Ramos (cell line): Measurements from ENCODE around the gene PRKCSH.
"Not testable (repeated sequence)": the region's sequence is repeated elsewhere in the genome, so short reads cannot be mapped to it uniquely, and the experiment has no call there.

Source experiments
- in situ Hi-C: fragments of 300-500 bp; cut with MboI; formaldehyde crosslinking; loops from one replicate; pipeline ENCODE4 v1.14.3; 2022; ENCODE audit warnings: low sequenced_read_pairs; ENCODE audit not compliant: unreplicated experiment

The PRKCSH gene

DNA sequence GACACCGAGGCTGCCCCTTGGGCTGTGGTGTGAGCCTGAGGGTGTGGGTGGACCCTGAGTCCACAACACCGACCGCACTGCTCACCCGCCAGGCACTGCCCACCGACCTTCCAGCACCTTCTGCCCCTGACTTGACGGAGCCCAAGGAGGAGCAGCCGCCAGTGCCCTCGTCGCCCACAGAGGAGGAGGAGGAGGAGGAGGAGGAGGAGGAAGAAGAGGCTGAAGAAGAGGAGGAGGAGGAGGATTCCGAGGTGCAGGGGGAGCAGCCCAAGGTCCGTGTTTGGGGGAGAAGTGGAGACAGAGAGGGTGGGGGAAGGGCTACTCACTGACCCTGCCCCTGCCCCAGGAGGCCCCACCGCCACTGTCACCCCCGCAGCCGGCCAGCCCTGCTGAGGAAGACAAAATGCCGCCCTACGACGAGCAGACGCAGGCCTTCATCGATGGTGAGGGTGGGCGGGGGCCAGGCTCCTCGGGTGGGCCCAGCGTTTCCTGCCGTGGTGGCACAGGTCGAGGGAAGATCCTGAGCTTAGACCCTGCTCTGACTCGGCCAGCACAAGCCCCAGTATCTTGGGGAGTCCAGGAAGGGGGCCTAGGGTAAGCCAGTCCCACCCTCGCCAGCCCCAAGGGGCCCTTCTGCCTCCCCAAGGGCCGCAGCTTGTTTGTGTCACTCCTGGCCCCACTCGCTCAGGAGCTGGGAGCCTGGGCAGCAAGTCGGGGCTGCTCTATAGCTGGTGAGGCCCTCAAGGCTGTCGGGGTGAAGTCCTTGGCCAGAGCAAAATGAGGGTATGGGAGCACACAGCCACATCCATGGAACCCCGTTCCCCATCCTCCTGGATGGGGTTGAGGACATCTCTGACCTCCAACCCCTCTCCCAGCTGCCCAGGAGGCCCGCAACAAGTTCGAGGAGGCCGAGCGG lies 12.2 kb downstream of the PRKCSH start:
- in situ Hi-C loops, result loop anchor here (10.0 kb wide), 1 partner anchor 153 kb away; the partner anchor contains the start of gene TSPAN16

DNA sequence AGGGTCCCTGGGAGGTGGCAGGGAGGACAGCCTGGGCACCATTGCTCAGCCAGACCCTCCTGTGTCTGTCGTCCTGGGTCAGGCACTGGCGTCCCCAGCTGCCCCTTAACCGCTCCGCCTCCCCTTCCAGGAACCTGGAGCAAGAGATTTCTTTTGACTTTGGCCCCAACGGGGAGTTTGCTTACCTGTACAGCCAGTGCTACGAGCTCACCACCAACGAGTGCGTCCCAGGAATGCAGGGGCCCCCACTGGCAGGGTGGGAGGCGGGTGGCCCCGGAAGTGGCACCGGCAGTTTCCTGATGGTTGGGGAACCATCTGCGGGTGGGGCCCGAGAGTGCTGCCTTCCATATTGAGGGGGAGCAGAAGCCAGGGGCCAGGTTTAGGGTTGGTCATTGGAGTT lies 13.0 kb downstream of the PRKCSH start:
- in situ Hi-C loops, result loop anchor here (10.0 kb wide), 1 partner anchor 154 kb away; the partner anchor contains the start of gene TSPAN16

- in situ Hi-C loops, result loop anchor here (10.0 kb wide), 1 partner anchor 154 kb away; the partner anchor contains the start of gene TSPAN16
These were observed 13.6 kb downstream of the PRKCSH start for GRCh38 chr19:11448923-11449554.

GRCh38 chr19:11450570-11451326 lies 15.3 kb downstream of the PRKCSH start:
- in situ Hi-C loops, result no loop called here

GRCh38 chr19:11451327-11451870 lies 16.0 kb downstream of the PRKCSH start:
- in situ Hi-C loops, result no loop called here

GRCh38 chr19:11451871-11452619 lies 16.6 kb downstream of the PRKCSH start:
- in situ Hi-C loops, result no loop called here

GRCh38 chr19:11452620-11453310 lies 17.3 kb downstream of the PRKCSH start:
- in situ Hi-C loops, result no loop called here

DNA sequence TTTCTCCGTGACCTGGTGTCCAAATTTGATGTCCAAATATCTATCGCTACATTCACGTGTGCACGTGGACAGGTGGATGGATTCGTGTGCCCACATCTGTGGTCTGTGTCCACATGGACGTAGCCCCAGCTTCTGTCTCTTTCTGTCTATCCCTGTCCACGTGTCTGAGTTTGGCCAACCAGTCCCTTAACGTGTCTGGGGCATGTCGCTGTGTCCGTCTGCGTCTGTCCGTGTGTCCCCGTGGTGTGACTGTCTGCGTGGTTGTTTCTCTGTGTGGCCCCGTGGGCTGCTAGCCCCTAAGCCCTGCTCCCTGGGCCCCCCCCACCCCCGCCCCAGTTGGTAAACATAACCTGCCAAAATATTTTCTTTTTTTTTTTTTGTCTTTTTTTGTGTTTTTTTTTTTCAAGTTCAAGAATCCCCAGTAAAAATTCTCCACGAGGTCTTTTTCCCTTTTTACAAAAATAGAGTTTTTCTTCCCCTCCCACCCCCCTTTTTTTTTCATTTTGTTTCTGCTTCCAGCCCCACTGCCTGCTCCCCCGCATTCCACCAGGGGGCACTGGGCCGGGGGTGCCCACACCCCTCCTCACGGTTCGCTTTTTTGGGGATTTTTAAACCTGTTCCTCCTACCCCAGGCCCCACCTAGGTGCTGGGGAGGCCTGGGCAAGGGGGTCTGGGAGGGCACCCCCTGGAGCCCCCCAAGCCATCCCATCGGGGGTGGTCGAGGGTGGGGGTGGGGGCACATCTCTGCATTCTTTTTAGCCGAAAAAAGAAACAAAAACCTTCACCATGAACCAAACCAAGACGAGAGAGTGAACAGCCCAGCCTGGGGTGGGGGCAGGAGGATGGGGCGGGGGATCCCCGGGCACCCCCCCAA lies 18.3 kb downstream of the PRKCSH start:
- in situ Hi-C loops, result no loop called here

DNA sequence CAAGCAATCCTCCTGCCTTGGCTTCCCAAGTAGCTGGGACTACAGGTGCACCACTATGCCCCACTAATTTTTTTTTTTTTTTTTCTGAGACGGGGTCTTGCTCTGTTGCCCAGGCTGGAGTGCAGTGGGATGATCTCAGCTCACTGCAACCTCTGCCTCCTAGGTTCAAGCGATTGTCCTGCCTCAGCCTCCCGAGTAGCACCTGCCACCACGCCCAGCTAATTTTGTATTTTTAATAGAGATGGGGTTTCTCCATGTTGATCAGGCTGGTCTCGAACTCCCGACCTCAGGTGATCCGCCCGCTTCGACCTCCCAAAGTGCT lies 19.8 kb downstream of the PRKCSH start:
- in situ Hi-C loops, result not testable (repeated sequence)

DNA sequence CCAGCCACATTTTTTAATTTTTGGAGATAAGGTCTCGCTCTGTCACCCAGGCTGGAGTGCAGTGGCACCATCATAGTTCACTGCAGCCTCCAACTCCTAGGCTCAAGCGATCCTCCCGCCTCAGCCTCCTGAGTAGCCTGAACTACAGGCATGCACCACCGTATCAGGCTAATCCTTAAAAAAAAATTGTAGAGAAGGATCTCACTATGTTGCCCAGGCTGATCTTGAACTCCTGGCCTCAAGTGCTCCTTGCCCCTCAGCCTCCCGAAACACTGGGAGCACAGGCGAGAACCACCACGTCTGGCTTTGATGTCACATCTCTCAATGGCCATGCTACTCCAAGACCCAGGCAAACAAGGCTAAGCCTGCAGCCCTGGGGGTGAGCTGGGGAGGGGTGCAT lies 21.2 kb downstream of the PRKCSH start:
- in situ Hi-C loops, result no loop called here

DNA sequence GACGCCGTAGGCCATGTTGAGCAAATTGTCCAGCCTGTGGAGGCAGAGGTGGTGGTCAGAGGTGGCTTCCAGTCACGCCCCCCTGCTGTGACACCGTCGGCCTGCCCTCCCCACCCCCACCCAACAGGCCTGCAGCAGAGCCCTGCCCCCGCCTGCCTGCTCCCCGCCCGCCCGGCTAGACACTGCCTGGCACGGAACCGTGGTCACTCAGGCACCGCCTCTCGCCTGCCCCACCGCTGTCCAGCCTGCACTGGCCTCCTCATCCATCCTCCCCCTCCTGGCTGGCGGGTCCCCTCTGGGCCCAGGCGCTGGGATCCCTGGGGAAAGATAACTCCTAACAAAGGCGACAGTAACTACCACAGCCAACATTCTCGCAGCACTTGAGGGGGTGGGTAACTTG lies 21.7 kb downstream of the PRKCSH start:
- in situ Hi-C loops, result no loop called here

DNA sequence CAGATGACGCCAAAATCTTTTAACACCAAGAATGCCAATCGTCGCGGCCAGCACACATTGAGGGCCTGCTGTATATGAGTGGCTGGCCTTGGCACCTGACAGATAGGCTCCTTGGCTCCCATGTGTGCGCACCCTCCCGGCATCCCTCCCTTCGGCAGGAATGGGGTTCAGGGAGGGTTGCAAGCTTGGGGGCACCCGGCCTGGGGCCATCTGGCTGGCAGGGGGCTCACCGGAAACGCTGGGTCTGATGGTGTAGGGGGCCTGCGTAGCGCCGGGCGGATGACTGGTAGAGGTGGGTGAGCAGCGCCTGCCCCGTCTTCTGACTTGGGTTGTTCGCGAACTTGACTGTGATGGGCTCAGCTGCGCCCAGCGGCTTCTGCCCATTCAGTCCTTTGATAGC lies 22.4 kb downstream of the PRKCSH start:
- in situ Hi-C loops, result no loop called here

- in situ Hi-C loops, result no loop called here
These were observed 22.9 kb downstream of the PRKCSH start for GRCh38 chr19:11458236-11458900.

- in situ Hi-C loops, result not testable (repeated sequence)
These were observed 23.5 kb downstream of the PRKCSH start for GRCh38 chr19:11458912-11459311.

- in situ Hi-C loops, result no loop called here
These were observed 24.8 kb downstream of the PRKCSH start for GRCh38 chr19:11460207-11460606.

- in situ Hi-C loops, result no loop called here
These were observed 26.0 kb downstream of the PRKCSH start for GRCh38 chr19:11461453-11461852.

- in situ Hi-C loops, result no loop called here
These were observed 28.0 kb downstream of the PRKCSH start for GRCh38 chr19:11463391-11463790.
